Small intestine (tissue), 7 donors: Measurements from ENCODE around the gene PDE7B. TPM values are rescaled to one million over a fixed set of nuclear protein-coding genes. Genes with fewer than 3 reads are reported as not detected.

Experiments
- DNase-seq, 2 donors: peaks; one replicate each; pipeline versions ENCODE4 v3.0.0 to v3.0.0-alpha.2; 2013
- FAIRE-seq: peaks from 2 replicates; lab custom pipeline; 2012; peaks lifted over from hg19 to GRCh38; lab: Jason Lieb, UNC
- H3K27ac ChIP-seq, 3 donors: one replicate each; pipeline ENCODE4 v1.5.1; 2013; ENCODE audit warnings: low read length in 2 of 3, mild to moderate bottlenecking in 2 of 3, control low read depth in 1 of 3, inconsistent platforms in 1 of 3, low read depth in 1 of 3, moderate library complexity in 1 of 3
- H3K27me3 ChIP-seq, 3 donors: one replicate each; pipeline ENCODE4 v1.6.1; 2013; ENCODE audit warnings: low read length in 3 of 3, inconsistent platforms in 1 of 3; ENCODE audit not compliant: control insufficient read depth in 3 of 3, insufficient read depth in 3 of 3
- H3K36me3 ChIP-seq, 3 donors: one replicate each; pipeline ENCODE4 v1.6.1; 2013; ENCODE audit warnings: low read length in 3 of 3, inconsistent platforms in 1 of 3, low read depth in 1 of 3, mild to moderate bottlenecking in 1 of 3, moderate library complexity in 1 of 3; ENCODE audit not compliant: control insufficient read depth in 3 of 3, insufficient read depth in 2 of 3
- H3K4me1 ChIP-seq, 3 donors: one replicate each; pipeline ENCODE4 v1.6.1; 2013; ENCODE audit warnings: low read length in 2 of 3, inconsistent platforms in 1 of 3, low read depth in 1 of 3, mild to moderate bottlenecking in 1 of 3, moderate library complexity in 1 of 3; ENCODE audit not compliant: control insufficient read depth in 3 of 3, insufficient read depth in 2 of 3
- H3K4me3 ChIP-seq, 3 donors: one replicate each; pipeline ENCODE4 v1.5.1; 2013; ENCODE audit warnings: low read length in 3 of 3, control low read depth in 1 of 3, inconsistent platforms in 1 of 3, low read depth in 1 of 3, mild to moderate bottlenecking in 1 of 3, moderate library complexity in 1 of 3
- H3K9me3 ChIP-seq, 2 donors: one replicate each; pipeline ENCODE4 v1.6.1; 2013; ENCODE audit warnings: low read depth in 1 of 2, low read length in 1 of 2; ENCODE audit not compliant: control insufficient read depth in 2 of 2, insufficient read depth in 1 of 2
- WGBS, 3 donors: extraction: QIAGEN DNeasy Blood & Tissue Kit; methylation state at CpG; one replicate each; pipeline ENCODE4 v1.1.7; 2013; 5-methylcytosine and 5-hydroxymethylcytosine counted together
- polyA plus RNA-seq, 4 donors: library from polyadenylated mRNA; stranded (reverse) in 3 of 4; unstranded in 1 of 4; fragments of 200-250 nt in 3 of 4; fragments of 120-200 nt in 1 of 4; gene quantifications; one replicate each; pipeline versions ENCODE4 v1.2.1 to v1.2.3, GENCODE V29; 2013
- donor health status: healthy with polysubstance abuse.
- donor health status: control.
- donor health status: control.
- donor health status: Bipolar disorder and iron deficiency.
- donor health status: healthy.

Gene PDE7B
- polyA plus RNA-seq, 4 donors = 0.22 to 1.4 (median 0.82) TPM

- Histone ChIP-seq H3K27me3 (no peaks in the 10 kb centered on the region), H3K4me1 (no peaks in the 10 kb centered on the region), H3K36me3 (no peaks in the 10 kb centered on the region), H3K27ac (no peak overlapping the region), H3K4me3 (no peak overlapping the region), H3K9me3 (no peaks in the 10 kb centered on the region)
- 73 to 89% (median 88%) methylated on average over 8 of the region's 8 CpGs for whole genome bisulfite sequencing, 3 donors
- no peak for DNase-seq
- no peak for FAIRE-seq
Observed at GRCh38 chr6:136086686-136087085, 235.2 kb downstream of the PDE7B start.

GRCh38 chr6:136087986-136088385, 236.5 kb downstream of the PDE7B start:
- no peak for FAIRE-seq
- Histone ChIP-seq H3K9me3 (no peaks in the 10 kb centered on the region), H3K4me1 (no peaks in the 10 kb centered on the region)

GRCh38 chr6:136088693-136089092, 237.2 kb downstream of the PDE7B start:
- peak overlapping the region in 1 of 3 donors; percentile 5 for H3K4me3 ChIP-seq
- no peak overlapping the region for H3K27ac ChIP-seq
- DNase-seq (no peak), FAIRE-seq (no peak)
- no peaks in the 10 kb centered on the region for H3K4me1 ChIP-seq
- no peaks in the 10 kb centered on the region for H3K36me3 ChIP-seq
- H3K9me3 ChIP-seq = no peaks in the 10 kb centered on the region
- WGBS, 3 donors = 87 to 90% (median 89%) methylated on average over 5 of the region's 5 CpGs
- H3K27me3 ChIP-seq = no peaks in the 10 kb centered on the region

More at GRCh38 chr6:136087986-136088385, 236.5 kb downstream of the PDE7B start:
- no peak overlapping the region for H3K4me3 ChIP-seq
- no peaks in the 10 kb centered on the region for H3K27me3 ChIP-seq
- no peak for DNase-seq
- no peaks in the 10 kb centered on the region for H3K36me3 ChIP-seq
- 86 to 91% (median 88%) methylated on average over 6 of the region's 6 CpGs for WGBS, 3 donors
- no peak overlapping the region for H3K27ac ChIP-seq

GRCh38 chr6:136089876-136090275, 238.4 kb downstream of the PDE7B start:
- Histone ChIP-seq H3K27ac (no peak overlapping the region), H3K4me1 (no peaks in the 10 kb centered on the region), H3K4me3 (no peak overlapping the region), H3K27me3 (no peaks in the 10 kb centered on the region), H3K36me3 (no peaks in the 10 kb centered on the region), H3K9me3 (peaks cover 0 to 6% of the 10 kb centered on the region in 2 donors)
- 82 to 87% (median 86%) methylated on average over 6 of the region's 6 CpGs for WGBS, 3 donors
- DNase-seq (no peak), FAIRE-seq (no peak)

- Histone ChIP-seq H3K4me3 (no peak overlapping the region), H3K9me3 (peaks cover 0 to 6% of the 10 kb centered on the region in 2 donors), H3K4me1 (no peaks in the 10 kb centered on the region), H3K27ac (no peak overlapping the region), H3K36me3 (no peaks in the 10 kb centered on the region), H3K27me3 (no peaks in the 10 kb centered on the region)
- 43 to 67% (median 53%) methylated on average over 1 of the region's 1 CpG for WGBS, 3 donors
- DNase-seq (no peak), FAIRE-seq (no peak)
Observed at GRCh38 chr6:136090929-136091328, 239.4 kb downstream of the PDE7B start.

GRCh38 chr6:136092897-136093296, 241.4 kb downstream of the PDE7B start:
- H3K27ac ChIP-seq = no peak overlapping the region
- no peak for DNase-seq
- H3K36me3 ChIP-seq = no peaks in the 10 kb centered on the region
- 80 to 84% (median 81%) methylated on average over 3 of the region's 3 CpGs for WGBS, 3 donors
- no peaks in the 10 kb centered on the region for H3K4me1 ChIP-seq
- FAIRE-seq = no peak
- H3K4me3 ChIP-seq = no peak overlapping the region
- H3K27me3 ChIP-seq = no peaks in the 10 kb centered on the region
- peaks cover 0 to 6% of the 10 kb centered on the region in 2 donors for H3K9me3 ChIP-seq

- H3K9me3 ChIP-seq = peaks cover 0 to 6% of the 10 kb centered on the region in 2 donors
- H3K27ac ChIP-seq = no peak overlapping the region
- no peaks in the 10 kb centered on the region for H3K36me3 ChIP-seq
- H3K27me3 ChIP-seq = no peaks in the 10 kb centered on the region
- no peak overlapping the region for H3K4me3 ChIP-seq
- H3K4me1 ChIP-seq = no peaks in the 10 kb centered on the region
- FAIRE-seq (no peak), DNase-seq (no peak)
- WGBS, 3 donors = 53 to 75% (median 71%) methylated on average over 1 of the region's 1 CpG
Observed at GRCh38 chr6:136093835-136094234, 242.3 kb downstream of the PDE7B start.

- Histone ChIP-seq H3K4me3 (no peak overlapping the region), H3K9me3 (peaks cover 0 to 6% of the 10 kb centered on the region in 2 donors), H3K36me3 (no peaks in the 10 kb centered on the region), H3K27ac (no peak overlapping the region), H3K4me1 (no peaks in the 10 kb centered on the region), H3K27me3 (no peaks in the 10 kb centered on the region)
- no peak for DNase-seq
- no peak for FAIRE-seq
- WGBS, 3 donors = 82 to 90% (median 83%) methylated on average over 3 of the region's 3 CpGs
Observed at GRCh38 chr6:136094812-136095211, 243.3 kb downstream of the PDE7B start.

GRCh38 chr6:136095986-136096385, 244.5 kb downstream of the PDE7B start:
- H3K36me3 ChIP-seq = no peaks in the 10 kb centered on the region
- no peaks in the 10 kb centered on the region for H3K4me1 ChIP-seq
- H3K27me3 ChIP-seq = no peaks in the 10 kb centered on the region
- H3K9me3 ChIP-seq = peaks cover 0 to 6% of the 10 kb centered on the region in 2 donors
- peak overlapping the region in 1 of 3 donors; percentile 66 for H3K27ac ChIP-seq
- DNase-seq (no peak), FAIRE-seq (no peak)
- no peak overlapping the region for H3K4me3 ChIP-seq
- 63 to 76% (median 76%) methylated on average over 3 of the region's 3 CpGs for WGBS, 3 donors
